Measurements from ENCODE around the gene ITPRID2.

- TF ChIP-seq POLR2AphosphoS5 (IDR thresholded peaks at IDR 0.05; ENCODE audit: low read depth, low read length) (no peak), TAF1 (IDR thresholded peaks at IDR 0.05; ENCODE audit: borderline replicate concordance, insufficient read depth, low read length) (no peak), SIN3A (IDR thresholded peaks at IDR 0.05; ENCODE audit: borderline replicate concordance, insufficient read depth, low read length) (no peak), REST (IDR thresholded peaks at IDR 0.05; ENCODE audit: insufficient read depth in 1 of 2, low read depth in 2 of 2, low read length in 2 of 2) (no peak), FOXP2 (optimal IDR thresholded peaks at IDR 0.05; ENCODE audit: borderline replicate concordance, extremely low read depth, extremely low read length, insufficient read depth) (no peak)
Observed at GRCh38 chr2:181937473-181937872, 45.9 kb downstream of the ITPRID2 start.

Measured in PFSK-1 (cell line).